Measurements from ENCODE around the gene CRYL1. TPM values are rescaled to one million over a fixed set of nuclear protein-coding genes. Genes with fewer than 3 reads are reported as not detected.
"Not testable (repeated sequence)": the region's sequence is repeated elsewhere in the genome, so short reads cannot be mapped to it uniquely, and the experiment has no call there.

The CRYL1 gene
- total RNA-seq, 1 donor from 2014 or later = 29.4 TPM

DNA sequence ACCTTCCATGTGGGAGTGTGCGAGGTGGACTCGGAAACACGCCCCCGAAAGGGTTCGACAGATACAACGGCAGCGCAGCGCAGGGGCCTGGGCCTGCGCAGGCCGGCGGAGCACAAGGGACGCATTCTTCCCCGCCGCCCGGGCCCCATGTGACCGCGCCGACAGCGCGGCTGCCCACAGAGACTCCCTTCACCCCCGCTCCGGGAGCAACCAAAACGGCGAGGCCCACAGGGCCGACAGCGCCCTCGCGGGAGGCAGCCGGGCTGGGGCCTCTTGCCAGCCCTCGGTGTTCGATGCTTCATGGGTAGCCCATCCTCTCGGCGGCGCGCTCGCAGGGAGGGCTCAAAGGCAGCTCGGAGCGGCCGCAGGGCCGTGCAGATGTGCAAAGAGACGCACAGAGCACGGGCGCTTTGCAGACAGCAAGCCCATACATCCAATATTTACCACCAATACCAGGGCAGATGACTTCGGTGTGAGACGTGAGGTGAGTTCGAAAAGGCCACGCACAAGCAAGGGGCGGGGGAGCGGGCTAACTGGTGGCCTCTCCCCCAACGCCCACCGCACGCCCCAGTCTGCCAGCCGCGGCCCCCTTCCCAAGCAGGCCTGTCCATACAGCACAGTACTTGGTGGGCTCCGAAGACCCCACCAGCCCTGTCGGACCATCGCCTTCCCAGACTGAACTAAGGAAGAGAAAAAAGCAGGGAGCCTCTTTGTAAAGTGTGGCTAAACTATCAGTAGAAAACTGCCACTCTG, 89.9 kb downstream of the CRYL1 start:
- Mint-ChIP-seq H3K27me3 (ENCODE audit: low read depth) (no peaks in the 10 kb centered on the region), H3K4me3 (no peak overlapping the region), H3K36me3 (peaks cover 5% of the 10 kb centered on the region), H3K4me1 (peaks cover 9% of the 10 kb centered on the region), H3K27ac (no peak overlapping the region), H3K9me3 (peaks cover 5% of the 10 kb centered on the region)
- TF ChIP-seq, protein P1, sequence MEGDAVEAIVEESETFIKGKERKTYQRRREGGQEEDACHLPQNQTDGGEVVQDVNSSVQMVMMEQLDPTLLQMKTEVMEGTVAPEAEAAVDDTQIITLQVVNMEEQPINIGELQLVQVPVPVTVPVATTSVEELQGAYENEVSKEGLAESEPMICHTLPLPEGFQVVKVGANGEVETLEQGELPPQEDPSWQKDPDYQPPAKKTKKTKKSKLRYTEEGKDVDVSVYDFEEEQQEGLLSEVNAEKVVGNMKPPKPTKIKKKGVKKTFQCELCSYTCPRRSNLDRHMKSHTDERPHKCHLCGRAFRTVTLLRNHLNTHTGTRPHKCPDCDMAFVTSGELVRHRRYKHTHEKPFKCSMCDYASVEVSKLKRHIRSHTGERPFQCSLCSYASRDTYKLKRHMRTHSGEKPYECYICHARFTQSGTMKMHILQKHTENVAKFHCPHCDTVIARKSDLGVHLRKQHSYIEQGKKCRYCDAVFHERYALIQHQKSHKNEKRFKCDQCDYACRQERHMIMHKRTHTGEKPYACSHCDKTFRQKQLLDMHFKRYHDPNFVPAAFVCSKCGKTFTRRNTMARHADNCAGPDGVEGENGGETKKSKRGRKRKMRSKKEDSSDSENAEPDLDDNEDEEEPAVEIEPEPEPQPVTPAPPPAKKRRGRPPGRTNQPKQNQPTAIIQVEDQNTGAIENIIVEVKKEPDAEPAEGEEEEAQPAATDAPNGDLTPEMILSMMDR (IDR thresholded peaks at IDR 0.05; ENCODE audit: unreplicated experiment) = no peak
- no peak for DNase-seq (ENCODE audit: low spot score in 2 of 2, unreplicated experiment in 2 of 2)

DNA sequence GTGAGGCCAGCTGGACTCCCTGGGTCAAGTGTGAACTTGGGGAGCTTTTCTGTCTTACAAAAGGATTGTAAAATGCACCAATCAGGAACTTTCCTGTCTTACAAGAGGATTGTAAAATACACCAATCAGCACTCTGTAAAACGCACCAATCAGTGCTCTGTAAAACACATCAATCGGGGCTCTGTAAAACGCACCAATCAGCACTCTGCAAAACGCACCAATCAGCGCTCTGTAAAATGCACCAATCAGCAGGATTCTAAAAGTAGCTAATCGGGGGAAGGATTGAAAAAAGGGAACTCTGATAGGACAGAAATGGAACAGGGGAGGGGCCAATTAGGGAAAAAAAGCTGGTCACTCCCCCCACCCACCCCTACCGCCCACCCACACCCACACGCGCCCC, 91.4 kb downstream of the CRYL1 start:
- H3K9me3 Mint-ChIP-seq; H3K4me3 Mint-ChIP-seq; DNase-seq (ENCODE audit: low spot score in 2 of 2, unreplicated experiment in 2 of 2); H3K4me1 Mint-ChIP-seq; H3K27me3 Mint-ChIP-seq (ENCODE audit: low read depth); H3K27ac Mint-ChIP-seq: not testable (repeated sequence)
- peaks cover 12% of the 10 kb centered on the region for H3K36me3 Mint-ChIP-seq

DNA sequence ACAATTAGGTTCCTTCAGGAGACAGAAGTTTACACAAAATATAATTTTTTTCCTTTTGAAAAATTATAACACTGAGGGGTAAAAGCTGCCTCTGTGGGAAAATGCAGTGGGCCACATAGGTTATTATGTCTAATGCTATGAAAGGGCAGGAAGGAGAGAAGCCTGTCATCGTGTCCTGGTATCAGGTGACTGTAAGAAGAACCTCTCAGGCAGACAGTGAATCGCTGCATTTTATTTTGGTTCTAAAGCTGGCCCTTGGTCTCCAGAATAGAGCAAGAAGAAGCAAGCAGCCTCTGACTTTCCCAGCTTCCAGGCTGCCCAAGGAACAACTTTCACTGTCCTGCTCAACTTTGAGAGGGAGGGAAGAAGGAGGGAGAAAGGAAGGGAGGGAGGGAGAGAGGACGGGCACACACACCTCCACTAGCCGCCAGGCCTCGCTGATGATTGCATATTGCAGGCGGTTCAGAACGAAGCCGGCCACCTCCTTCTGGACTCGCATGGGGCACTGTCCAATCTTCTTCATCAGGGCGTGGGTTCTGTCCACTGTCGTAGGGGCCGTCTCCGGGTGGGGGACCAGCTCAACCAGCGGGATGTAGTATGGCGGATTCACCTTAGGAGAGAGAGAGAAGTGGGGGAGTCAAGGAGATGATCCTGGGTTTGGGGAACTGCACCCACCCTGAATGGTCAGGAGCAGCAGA, 93.8 kb downstream of the CRYL1 start:
- H3K4me1 Mint-ChIP-seq = peaks cover 3% of the 10 kb centered on the region
- H3K36me3 Mint-ChIP-seq = peaks cover 13% of the 10 kb centered on the region
- H3K27me3 Mint-ChIP-seq (ENCODE audit: low read depth) = no peaks in the 10 kb centered on the region
- H3K4me3 Mint-ChIP-seq = no peak overlapping the region
- H3K27ac Mint-ChIP-seq = no peak overlapping the region
- H3K9me3 Mint-ChIP-seq = peaks cover 5% of the 10 kb centered on the region
- TF ChIP-seq, protein P1 (IDR thresholded peaks at IDR 0.05; ENCODE audit: unreplicated experiment) = no peak
- DNase-seq (ENCODE audit: low spot score in 2 of 2, unreplicated experiment in 2 of 2) = no peak

DNA sequence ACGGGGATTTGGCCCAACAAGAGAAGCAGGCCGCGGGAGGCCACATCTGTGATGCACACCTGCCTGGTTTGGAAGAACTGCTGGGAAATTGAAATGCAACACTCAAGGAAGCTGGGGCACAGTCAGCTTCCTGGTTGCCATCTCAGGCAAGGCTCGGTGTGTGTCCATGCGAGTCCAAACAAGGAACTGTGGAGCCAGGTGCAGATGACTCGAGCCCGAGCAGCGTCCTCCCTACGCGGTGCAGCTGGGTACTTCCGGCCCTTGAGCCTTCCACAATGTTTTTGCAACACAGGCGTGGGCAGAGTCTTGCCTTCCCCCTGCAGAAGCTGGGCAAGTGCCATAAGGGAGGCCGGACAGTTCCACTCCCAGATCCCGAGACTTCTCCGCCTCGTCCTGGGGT, 94.6 kb downstream of the CRYL1 start:
- Mint-ChIP-seq H3K27me3 (ENCODE audit: low read depth) (no peaks in the 10 kb centered on the region), H3K4me3 (no peak overlapping the region), H3K36me3 (peaks cover 13% of the 10 kb centered on the region), H3K4me1 (peaks cover 10% of the 10 kb centered on the region), H3K27ac (no peak overlapping the region), H3K9me3 (peaks cover 5% of the 10 kb centered on the region)
- DNase-seq (ENCODE audit: low spot score in 2 of 2, unreplicated experiment in 2 of 2) = no peak
- TF ChIP-seq, protein P1 (IDR thresholded peaks at IDR 0.05; ENCODE audit: unreplicated experiment) = no peak

DNA sequence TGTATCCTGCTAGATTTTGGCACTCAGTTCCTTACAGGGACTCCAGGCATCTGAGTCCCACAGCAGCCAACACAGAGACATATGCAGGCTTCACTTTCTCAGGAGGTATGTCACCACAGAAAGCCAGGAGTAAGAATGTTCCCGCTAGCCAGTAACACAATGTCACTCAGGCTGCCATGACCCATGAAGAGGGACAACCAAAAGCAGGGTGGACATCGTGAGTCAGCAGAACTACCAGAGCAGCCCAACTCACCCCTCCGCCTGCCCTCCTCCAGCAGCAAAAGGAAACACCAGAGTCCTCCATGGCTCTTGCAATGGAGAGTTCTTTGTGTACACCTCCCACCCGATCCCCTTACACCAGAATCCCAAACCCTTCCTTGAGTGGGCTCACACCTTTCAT, 95.4 kb downstream of the CRYL1 start:
- peaks cover 13% of the 10 kb centered on the region for H3K36me3 Mint-ChIP-seq
- TF ChIP-seq, protein P1 (IDR thresholded peaks at IDR 0.05; ENCODE audit: unreplicated experiment) = no peak
- H3K27ac Mint-ChIP-seq = no peak overlapping the region
- H3K27me3 Mint-ChIP-seq (ENCODE audit: low read depth) = no peaks in the 10 kb centered on the region
- no peak for DNase-seq (ENCODE audit: low spot score in 2 of 2, unreplicated experiment in 2 of 2)
- no peak overlapping the region for H3K4me3 Mint-ChIP-seq
- H3K9me3 Mint-ChIP-seq = peaks cover 5% of the 10 kb centered on the region
- H3K4me1 Mint-ChIP-seq = peaks cover 16% of the 10 kb centered on the region

DNA sequence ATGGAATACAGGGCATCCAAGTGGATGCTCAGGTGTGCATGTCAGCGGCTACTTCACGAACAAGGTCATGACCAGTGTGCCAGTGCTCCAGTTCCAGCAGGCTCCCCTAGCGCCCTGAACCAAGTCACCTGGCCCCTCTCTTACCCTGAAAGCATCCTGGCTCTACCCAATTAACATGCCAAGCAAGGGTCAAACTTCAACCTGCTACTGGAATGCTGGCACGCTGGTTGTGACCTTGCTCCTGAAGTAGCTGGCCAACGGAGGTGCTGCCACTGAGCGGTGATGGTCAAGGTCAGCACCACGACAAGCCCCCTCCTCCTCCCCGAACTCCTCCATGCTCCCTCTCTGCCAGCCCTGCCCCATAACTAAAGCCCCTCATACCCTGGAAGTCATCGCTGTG, 96.0 kb downstream of the CRYL1 start:
- Mint-ChIP-seq H3K9me3 (peaks cover 2% of the 10 kb centered on the region), H3K4me3 (no peak overlapping the region), H3K27me3 (ENCODE audit: low read depth) (no peaks in the 10 kb centered on the region), H3K27ac (no peak overlapping the region), H3K36me3 (peaks cover 9% of the 10 kb centered on the region), H3K4me1 (peaks cover 22% of the 10 kb centered on the region)
- TF ChIP-seq, protein P1 (IDR thresholded peaks at IDR 0.05; ENCODE audit: unreplicated experiment) = no peak
- DNase-seq (ENCODE audit: low spot score in 2 of 2, unreplicated experiment in 2 of 2) = no peak

All from mesothelial cell of epicardium (in vitro differentiated cells).